DMS153 treated with DMSO at 0.1 percent for 48 hours (cell line): ENCODE results near the gene IFT81.
A peak's percentile ranks its signal among the peaks of the same experiment; 100 is the strongest.
"Not testable (repeated sequence)": the region's sequence is repeated elsewhere in the genome, so short reads cannot be mapped to it uniquely, and the experiment has no call there.

Experiments
- DNase-seq: peaks from one replicate; lab custom pipeline; 2025; ENCODE audit not compliant: unreplicated experiment; lab: John Stamatoyannopoulos, UW

The IFT81 gene

DNA sequence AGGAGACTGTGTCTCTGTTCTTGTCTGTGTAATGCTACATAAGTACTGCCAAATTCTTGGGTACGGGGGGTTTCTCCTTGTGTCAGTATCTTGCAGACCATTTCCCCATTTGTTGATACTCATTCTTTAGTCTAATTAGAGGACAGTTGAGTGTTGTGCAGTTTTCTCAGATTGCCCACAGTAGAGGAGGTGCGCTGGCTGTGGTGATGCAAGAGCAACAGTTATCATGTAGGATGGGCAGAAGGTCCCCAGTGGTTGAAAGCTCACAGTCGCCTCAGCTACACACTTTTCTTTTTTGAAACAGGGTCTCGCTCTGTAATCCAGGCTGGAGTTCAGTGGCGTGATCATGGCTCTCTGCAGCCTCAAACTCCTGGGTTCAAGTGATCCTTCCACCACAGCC, 119.1 kb downstream of the IFT81 start:
- DNase-seq, result no peak

DNA sequence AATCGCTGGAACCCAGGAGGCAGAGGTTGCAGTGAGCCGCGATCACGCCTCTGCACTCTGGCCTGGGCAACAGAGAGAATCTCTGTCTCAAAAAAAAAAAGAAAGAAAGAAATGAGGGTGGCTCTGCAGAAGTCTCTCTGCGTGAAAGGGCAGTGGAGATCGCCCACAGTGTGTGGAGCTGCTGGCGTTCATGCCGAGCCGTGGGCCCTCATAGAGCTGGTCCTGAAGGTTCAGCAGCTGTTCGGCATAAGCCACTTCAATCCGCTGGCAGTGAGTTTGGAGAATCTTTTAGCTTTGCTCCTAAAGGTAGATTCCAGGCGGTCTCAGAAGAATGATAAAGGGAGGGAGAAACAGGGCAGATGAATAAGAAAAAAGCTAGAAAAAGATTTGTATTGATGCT, 120.2 kb downstream of the IFT81 start:
- no peak for DNase-seq

DNA sequence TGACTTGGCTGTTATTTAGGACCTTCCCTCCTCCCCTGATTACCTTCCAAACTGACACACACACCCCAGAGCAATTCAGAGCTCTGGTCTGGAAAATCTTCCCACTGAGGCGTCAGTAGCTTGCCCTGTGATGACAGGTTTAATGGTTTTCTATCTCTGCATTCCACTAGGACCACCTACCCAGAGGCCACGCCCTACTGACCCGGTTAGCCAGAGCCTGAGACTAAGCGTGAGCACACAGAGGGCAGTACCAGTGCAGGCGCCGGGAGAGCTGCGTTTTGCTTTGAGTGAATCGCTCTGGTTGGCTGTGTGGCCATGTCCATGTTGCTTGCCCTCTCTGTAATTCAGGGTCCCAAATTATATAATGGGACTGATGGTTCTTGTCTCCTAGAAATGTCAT, 120.7 kb downstream of the IFT81 start:
- no peak for DNase-seq

DNA sequence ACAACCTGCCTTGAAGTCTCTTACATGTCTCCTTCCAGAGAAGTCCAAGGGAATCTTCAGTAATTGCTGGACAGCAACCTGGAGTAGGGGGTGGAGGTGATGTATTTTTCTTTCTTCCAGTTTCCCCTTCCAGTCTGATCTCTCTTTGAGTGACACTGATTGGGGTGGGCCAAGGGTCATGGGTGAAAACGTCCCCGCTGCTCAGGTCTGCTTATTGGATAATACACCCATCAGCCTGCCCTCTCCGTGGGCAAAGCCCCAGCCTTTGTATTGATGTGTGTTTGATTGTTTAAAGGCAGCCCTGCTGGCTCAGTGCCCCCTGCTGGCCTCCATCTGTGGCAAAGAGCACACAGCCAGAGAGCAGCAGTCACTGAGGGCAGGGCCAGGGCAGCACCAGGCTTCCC, 121.2 kb downstream of the IFT81 start:
- DNase-seq, result no peak

DNA sequence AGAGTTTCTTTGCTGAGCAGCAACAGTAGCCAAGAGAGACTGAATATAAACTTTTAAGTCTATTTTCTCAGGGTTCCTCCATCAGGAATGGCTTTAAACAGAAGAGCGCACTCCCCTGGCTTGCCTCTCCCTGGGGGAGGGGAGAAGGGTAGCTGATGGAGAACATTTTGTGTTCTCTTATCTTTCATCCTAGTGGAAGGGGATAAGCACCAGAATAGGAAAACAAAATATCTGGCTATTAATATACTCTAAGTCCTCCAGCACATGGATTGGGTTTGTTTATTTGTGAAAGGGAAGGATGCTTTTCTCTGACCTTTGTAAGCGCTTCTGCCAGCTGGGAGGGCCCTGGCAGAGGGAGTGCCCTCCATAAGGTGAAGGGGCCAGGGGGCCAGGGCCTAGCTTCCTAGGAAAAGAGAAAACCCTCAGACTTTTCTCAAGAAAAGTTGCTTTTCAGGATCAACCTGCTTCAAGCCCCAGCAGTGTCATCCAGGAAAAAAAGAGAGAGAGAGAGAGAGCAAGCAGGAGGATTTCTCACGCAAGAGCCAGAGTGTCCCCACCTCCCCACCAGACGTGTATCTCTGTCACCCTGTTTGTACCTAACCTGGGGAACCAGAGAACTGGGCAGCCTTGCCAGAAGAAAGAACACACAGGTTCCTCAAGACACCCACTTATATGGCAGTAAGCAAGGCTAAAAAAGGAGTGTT, 122.6 kb downstream of the IFT81 start:
- no peak for DNase-seq

DNA sequence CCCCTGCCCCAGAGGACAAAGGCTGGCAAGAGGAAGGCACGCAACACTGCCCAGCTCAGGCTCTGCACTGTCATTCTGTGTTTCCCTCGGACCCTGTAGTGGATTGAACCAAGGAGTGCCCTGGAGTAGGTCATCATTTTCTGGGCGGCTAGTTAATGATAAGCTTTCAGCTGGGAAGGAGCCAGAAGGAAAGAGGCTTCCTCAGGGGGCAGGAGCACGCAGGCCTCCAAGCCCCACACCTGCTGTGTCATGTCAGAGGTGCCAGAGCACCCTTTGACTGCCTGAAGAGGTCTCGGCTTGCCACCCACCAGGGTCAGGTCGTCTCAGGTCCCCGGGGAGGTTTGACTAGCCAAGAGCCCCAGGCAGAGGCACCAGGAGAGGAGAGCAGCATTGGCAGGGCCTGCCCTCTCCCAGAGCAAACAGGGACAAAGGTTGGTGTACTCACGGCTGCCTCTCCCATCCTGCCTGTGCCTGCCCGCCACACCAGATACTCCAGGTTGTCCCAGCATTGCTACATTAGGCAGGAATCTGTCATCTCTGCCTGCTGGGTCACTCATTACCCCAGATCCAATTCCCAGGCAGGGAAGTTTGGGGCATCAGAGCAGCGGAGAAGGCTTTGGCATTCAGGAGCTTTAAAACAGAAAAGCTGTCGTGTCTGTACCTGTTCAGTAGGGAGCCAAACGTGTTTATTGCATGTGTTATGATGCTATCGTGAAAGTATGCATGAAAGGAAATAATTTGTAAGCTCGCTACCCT, 123.4 kb downstream of the IFT81 start:
- DNase-seq, result no peak

DNA sequence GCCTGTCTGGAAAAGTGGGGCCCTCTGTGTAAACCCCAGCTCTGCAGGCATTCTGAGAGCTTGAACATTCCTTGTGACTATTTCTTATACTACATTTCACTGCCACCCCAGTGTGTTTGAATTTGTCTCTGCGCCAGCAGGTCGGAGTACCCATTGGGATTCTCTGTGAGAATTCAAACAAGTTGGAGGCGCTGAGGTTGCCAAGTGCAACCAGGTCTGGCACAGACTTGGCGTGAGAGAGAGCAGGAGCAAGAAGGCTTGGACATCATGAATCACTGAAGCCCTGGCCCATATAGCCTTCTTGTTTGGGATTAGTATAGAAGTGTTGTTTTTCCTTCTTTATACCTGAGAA, 123.9 kb downstream of the IFT81 start:
- no peak for DNase-seq

DNA sequence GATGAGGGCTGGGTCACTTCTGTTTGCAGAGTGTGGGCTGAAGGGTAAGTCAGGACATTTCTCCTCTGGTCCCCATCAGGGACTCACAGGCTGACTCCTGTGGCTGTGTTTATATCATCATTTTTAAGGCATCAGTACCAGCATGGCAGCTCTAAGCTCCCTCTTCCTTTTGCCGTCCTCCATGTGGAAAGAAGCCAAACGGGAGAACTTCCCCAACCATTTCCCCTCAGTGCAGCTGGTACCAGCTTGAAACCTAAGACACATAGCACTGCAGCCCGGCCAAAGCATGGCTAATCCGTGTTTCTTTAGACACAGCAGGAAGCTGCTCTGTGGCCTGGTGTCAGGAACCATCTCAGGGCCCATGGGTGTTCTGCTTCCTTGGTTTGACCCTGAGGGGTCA, 124.9 kb downstream of the IFT81 start:
- no peak for DNase-seq

DNA sequence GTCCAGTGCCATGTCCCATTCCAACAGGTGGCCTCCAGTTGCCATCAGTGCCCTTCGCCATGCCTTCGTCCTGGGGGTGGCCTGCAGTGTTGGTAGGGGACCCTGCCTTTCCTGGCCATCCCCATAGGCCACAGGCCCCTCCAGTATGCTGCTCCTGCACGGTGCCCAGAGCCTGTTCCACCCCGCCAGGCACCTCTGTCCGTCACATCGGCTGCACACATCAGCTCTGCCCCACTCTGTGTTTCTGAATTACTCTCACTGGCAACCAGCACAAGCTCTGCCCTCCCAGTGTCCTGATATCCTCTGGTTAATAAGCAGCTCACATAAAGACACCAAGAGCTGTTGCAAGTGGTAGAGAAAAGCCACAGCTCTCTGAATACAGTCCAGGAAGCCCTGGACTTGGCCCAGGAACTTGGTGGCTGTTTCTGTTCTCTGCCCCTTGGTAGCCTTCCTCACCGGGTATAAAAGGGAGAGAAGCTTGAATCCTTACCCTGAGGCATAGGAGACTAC, 125.6 kb downstream of the IFT81 start:
- DNase-seq, result no peak

DNA sequence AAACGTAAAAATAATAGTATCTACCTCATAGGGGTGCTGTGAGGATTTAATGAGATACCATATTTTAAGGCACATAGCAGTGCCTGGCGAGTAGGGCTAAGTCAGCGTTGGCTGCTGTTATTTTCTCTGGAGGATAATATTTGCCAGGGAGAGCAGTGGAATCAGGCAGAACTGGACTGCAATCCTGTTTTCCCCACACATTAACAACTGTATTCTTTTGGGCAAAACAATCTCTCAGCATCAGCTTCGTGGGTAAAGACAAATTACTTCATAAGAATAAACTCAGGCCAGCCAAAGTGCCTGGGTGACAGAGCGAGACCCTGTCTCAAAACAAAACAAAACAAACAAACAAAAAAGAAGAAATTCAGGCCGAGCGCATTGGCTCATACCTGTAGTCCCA, 127.2 kb downstream of the IFT81 start:
- no peak for DNase-seq

DNA sequence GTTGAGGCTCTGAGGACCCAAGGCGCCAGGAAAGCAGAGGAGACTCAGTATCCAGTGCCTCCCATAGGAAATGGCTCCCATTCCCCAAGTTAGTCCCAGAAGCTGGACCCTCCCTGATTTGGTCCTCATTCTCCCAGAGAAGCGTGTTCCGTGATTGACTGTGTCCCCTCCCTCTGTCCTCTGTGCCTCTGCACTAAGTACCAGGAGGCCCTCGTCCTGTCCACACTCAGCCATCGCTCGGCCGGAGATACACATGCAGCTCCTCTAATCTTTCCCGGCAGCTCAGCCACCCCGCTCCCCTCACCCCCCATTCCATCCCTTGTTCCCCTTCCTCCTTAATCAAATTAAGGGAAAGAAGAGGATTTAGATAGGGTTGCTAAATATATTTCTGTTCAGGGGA, 128.6 kb downstream of the IFT81 start:
- no peak for DNase-seq

DNA sequence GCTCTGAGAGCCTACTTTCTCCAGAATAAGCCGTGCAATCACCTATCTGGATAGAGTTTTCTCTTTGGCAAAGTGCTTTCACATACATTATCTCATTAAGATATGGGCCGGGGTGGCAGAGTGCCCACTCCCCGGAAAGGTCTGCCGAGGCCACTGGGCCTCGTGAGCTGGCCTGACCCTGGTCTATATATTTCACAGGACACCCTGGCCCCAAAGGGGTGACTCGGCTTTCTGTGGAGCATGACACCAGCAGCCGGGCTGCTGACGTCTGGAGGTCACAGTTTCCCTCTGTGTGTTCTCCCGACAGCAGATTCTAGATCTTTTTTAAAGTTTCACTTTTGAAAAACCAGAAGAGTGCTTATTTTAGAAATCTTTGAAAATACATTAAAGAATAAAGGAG, 129.0 kb downstream of the IFT81 start:
- no peak for DNase-seq

DNA sequence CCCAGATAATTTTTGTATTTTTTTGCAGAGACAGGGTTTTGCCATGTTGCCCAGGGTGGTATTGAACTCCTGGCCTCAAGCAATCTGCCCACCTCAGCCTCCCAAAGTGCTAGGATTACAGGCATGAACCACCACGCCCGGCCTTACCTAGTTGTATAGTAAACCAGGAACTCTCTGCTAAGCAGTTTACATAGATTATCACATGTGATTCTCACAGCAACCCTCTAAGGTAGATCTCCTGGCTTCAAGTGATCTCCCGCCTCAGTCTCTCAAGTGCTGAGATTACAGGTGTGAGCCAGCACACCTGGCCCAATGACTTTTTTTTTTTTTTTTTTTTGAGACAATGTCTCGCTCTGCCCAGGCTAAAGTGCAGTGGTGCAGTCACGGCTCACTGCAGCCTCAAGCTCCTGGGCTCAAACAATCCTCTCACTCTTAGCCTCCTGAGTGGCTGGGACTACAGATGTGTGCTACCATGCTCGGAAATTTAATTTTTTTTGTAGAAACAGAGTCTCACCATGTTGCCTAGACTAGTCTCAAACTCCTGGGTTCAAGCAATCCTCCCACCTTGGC, 130.9 kb downstream of the IFT81 start:
- DNase-seq, result no peak

DNA sequence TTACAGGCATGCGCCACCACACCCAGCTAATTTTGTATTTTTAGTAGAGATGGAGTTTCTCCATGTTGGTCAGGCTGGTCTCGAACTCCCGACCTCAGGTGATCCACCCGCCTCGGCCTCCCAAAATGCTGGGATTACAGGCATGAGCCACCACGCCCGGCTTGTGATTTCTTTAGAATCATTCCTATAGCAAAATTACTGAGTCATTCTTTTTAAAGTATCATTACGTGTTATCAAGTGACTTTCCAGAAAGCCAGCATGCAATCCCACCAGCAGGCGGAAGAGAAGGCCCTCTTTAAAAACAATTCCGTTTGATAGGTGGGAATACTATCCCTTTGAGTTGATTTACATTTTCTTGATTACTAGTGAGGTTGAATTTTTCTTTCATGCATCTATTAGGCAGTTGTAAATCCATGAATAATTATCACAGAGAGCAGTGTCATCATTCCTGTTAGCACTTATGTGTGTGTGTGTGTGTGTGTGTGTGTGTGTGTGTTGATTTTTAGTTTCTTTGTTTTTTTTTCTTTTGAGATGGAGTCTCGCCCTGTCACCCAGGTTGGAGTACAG, 131.8 kb downstream of the IFT81 start:
- not testable (repeated sequence) for DNase-seq

DNA sequence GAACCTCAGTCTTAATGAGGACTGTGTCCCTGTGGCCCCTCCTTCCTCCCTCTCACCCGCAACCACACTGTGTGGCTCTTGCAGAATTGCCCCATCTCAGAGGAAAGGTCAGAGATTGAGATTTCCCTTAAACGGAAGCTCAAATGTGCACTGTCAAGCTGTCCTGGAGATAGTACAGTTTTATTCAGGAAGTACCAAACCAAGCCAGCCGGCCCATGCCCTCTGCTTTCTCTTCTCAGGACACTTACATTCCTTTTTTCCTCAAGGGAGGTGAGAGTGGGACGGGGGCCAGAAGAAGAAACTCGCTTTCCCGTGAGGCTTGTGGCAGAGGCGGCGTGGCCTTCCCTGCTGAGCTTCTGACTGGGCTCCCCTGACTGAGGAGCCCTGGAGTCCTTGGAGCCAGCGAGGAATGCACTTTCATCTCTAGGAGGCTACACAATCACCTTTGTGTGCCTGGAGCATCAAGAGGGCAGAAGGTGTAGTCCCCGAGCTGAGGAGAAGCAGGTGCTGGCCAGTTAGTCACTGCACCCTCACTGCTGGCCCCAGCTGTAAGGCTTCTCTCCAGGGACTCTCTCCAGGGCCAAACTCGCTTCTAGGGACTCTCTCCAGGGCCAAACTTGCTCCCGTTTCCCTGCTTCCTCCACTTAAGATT, 132.7 kb downstream of the IFT81 start:
- no peak for DNase-seq

DNA sequence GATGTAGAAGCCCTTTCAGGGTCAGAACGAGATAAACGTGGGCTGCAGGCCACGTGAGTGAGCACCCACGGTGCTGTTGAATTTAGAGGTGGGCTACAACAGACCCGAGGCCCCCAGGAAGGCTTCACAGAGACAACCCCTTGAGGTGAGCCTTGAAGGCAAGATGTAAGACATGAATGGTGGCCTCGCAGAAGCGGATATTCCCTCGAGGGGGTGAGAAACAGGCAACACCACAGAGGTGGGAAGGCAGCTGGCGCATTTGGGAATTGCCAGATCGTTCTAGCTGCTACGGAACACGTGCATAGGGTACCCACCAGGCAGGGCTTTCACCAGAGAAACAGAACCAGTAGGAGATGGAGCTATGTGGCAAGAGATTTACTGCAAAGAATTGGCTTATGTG, 134.3 kb downstream of the IFT81 start:
- DNase-seq, result no peak

DNA sequence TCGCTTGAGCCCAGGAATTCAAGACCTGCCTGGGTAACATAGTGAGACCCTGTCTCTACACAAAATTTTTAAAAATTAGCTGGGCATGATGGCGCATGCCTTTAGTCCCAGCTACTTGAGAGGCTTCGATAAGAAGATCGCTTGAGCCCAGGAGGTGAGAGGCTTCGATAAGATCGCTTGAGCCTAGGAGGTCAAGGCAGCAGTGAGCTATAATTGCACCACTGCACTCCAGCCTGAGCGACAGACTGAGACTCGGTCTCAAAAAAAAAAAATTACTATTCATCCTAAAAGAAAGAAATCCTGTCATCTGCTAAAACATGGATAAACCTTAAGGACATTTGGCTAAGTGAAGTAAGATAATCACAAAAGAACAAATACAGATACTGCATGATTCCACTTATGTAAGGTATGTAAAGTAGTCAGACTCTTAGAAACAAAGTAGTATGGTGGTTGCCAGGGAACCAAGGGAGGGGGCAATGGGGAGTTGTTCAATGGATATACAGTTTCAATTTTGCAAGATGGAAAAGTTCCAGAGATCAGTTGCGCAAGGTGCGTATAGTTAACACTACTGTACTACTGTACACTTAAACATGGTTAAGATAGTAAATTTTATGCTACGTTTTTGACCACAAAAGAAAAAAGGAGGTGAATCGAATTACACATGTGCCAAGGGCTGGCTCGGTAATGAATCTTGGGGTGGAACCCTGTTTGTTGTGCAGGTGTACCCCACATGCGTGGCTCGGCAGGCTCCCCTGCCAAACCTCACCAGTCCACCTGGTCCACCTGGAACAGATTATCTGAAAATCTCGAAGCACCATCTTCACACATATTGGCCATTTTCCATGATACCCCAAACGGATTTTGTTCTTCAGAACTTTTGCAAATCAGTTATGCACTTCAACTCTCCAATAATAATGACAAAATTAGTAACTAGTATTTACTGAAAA, 138.6 kb downstream of the IFT81 start:
- no peak for DNase-seq

DNA sequence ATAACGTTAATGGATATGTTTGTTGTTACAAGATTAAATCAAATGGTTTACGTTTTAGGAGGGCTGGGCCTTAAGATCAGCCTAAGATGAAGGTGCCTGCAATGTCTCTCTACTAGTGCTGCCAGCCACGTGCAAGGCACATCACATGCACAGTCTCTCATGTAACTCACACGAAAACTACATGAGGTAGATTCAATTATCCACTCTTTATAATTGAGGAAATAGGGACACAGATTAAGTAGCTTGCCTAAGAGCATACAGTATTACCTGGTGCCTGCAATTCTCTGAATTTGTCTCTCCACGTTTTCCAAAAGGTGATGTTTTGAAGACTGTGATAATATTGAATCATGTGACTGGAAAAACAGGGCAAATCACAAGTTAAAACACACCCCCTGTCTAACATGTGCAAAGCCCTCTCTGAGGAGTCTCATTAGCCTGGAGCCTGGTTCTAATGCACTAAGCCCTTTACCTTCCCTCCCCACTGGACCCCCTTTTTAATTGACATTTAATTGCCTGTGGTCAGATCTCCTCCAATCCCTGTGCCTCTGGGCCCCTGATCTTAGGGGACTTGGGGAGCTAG, 142.3 kb downstream of the IFT81 start:
- no peak for DNase-seq

DNA sequence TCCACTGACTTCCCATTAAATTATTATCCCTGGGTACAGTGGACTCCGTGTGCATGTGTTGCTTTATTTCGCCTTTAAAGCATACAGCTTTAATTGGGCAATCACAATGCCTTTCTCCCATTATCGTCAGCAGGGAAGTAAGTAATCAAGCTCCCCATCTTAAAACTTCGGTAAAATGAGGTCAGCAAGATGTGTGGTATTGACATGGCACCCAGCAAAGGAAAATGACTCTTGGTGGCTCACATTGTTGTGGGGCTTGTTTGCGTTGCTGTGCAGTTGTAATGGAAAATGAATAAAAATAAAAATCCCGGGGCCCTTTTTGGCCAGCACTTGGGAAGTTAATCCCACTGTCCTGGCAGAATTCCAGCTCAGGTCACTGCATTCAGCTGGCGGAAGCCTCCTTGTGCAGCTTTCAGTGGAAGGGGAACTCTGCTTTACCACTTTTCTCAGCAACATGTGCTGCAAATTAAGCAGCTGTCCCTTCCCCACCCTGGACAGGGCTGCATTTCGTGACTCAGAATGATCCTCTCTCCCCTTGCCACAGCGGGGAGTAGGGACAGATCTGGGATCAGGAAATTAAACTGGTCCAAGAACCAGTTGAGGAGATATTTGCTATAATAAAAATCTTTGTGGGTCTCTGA, 142.9 kb downstream of the IFT81 start:
- peak; percentile 40 for DNase-seq
